ENCODE data around the gene C2CD3.
A peak's percentile ranks its signal among the peaks of the same experiment; 100 is the strongest.

C2CD3 gene, protein sequence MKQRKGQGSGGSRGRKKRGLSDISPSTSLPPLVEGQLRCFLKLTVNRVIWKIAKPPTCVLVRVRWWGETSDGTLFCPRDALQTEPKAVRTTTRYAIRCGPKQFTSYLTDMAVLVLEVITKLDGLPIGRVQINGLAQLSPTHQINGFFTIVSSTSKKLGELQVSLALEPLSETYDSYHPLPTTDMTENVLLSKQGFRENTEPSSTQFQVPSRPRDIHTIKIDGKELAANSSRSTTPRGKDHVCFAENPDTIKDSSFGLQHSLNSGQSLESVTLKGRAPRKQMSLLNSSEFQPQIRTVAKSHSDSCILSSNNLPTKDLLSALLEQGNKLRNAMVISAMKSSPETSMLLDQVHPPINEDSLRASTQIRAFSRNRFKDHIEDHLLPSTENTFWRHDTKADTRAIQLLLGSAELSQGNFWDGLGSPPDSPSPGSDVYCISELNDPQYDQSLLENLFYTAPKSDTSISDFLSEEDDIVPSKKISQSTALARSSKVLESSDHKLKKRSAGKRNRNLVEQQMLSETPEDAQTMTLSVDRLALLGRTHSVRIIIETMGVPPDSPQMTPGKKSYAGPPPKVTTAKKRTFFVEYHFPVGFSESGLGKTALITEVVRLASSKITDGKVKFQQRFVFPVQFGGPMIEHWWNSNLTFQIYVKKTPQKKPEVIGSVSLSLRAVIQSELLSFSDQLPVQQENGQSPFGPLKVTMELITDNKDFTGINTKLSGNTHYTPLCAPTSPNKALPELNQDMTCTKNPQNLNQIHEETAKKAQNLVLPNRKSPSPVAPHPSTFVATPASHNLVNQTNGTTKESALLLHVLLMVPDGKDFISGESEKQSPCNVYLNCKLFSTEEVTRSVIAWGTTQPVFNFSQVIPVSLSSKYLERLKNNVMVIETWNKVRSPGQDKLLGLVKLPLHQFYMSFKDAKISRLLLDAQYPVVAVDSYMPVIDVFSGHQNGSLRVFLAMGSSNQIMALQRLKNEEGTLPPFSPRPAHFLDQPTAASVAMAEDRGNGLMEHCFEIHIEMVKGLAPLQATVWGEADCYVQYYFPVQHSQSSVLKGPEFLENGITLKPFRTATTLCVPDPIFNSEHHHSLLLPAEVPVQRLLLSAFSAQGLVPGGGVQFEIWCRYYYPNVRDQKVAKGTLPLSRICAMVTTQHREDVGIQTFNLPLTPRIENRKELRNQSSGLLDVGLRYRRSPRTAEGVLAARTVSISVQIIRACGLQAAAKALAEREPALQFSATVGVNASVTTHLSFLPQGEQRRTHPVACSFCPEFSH (N-terminal part only)

DNA sequence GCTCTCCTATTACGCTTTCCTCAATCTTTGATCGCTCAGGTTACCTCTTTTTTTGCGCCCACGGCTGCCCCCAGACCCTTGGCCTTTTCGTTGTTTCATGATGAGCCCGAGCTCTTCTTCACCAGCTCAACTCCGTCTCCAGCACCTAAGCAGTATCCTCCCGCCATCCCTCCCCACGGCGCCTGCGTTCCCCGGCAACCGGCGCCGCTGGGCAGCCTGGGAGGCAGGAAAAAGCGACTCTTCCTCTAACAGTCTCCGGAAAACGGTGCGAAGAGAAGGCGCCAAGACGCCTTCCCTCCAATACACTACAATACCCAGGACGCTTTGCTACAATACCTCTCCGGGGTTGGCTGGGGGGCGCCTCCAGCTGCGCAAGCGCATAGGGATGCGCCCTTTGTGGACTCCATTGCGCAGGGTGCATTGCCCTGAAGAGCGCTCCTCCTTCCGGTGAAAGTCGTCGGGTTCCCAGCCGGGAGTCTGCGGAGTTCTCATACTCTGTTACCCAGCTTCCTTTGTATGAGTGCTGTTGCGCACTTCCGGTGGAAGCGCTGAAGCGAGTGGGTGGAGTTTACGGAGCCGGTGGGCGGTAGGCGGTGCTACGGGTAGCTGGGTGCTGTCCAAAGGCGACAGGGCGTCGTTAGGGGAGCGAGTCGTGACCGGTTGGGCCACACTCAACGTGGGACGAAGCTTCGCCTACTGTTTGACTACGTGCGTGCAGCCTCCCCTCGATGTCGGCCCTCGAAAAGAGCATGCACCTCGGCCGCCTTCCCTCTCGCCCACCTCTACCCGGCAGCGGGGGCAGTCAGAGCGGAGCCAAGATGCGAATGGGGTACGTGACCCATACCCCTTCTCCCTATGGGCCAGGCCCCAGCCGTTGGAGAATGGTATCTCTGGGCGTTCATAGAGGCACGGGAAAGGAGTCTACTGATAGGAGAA, at the start of gene C2CD3, which contains the start of gene PPME1:
C2CD3 (minus strand) TSS at position 309 of the 936 bp plus-strand sequence; CDS start at position 99, 210 bp downstream.
PPME1 (plus strand) TSS at position 596 of the 936 bp plus-strand sequence; CDS start at position 729, 133 bp downstream.
- DNase-seq (ENCODE audit: low read depth in 2 of 2), result peak; percentile 91 to 92

DNA sequence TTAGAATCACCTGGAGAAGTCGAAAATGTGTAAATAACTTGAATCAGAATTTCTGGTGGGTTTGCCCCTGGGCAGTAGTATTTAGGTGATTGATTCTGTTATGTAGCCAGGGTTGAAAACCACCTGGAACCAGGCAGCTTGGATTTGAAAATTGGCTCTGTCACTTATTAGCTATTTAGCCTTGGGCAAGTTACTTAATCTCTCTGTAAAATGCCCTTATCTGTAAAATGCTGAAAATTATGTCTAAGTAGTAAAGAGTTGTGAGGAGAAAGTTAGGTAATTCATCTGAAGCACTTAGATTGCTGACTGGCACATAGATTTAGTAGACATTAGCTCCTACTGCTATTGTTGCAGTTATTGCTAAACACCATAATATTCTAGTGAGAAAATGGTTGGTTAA, 49.6 kb upstream of the C2CD3 start:
- no peak for DNase-seq (ENCODE audit: low read depth in 2 of 2)

DNA sequence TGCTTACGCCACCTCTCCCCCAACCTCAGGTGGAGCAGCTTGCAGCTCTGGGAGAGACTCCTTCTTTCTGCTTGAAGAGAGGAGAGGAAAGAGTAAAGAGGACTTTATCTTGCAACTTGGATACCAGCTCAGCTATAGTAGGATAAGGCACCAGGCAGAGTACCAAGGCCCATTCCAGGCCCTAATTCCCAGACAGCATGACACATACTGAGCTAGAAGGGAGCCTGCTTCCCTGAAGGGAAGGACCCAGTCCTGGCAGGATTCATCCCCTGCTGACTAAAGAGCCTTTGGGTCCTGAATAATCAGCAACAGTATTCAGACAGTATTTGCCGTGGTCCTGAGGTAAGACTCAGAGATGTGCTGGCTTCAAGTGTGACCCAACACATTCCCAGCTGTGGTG, 41.7 kb upstream of the C2CD3 start:
- no peak for DNase-seq (ENCODE audit: low read depth in 2 of 2)

DNA sequence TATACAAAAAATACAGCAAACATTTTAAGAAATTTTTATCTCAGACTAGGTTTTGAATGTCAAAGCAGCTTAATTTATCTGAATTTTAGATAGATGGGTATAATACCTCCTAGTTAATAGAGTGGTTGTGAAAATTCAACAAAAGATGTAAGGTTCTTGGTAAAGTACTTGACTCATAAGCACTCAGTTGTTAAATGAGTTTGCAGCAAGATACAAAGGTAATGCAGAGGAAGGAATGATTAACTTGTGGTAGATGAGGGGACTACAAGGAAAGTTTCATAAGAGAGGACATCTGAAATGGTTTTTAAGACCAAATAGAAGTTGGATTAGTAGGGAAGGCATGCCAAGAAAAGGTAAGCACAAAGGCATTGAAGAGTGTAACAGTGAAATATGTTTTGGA, 37.7 kb upstream of the C2CD3 start:
- DNase-seq (ENCODE audit: low read depth in 2 of 2), result no peak

DNA sequence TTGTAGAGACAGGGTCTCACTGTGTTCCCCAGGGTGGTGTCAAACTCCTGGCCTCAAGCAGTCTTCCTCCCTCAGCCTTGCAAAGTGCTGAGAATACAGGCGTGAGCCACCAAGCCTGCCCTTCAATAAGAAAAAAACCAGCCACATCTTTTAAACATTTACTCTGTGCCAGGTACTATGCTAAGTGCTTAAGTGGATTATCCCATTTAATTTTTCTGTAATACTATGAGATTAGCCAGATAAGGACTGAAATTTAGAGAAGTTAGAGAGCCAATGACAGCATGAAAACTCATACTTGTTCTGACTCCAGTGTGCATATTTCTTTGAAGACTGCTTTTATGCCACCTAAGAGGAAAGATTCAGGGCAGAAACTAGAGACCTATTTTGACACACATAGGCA, 35.9 kb upstream of the C2CD3 start:
- no peak for DNase-seq (ENCODE audit: low read depth in 2 of 2)

DNA sequence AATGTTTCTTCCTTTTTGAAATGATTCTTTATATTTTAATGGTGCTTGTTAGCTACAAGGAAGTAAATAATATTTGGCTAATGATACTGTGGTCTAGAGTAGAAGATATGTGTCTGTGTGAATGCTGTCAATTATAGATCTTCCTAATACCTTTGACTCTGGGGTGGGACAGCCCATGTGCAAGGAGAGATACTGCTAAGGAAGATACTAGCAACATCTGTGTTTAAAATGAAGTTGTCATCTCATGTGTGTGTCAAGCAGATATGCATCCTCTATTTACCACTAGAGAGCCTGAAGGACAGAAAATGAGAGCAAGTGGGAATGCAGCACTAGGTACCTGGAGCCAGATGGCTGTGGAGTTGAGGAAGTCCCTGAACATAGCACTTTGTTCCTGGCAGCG, 34.4 kb upstream of the C2CD3 start:
- no peak for DNase-seq (ENCODE audit: low read depth in 2 of 2)

DNA sequence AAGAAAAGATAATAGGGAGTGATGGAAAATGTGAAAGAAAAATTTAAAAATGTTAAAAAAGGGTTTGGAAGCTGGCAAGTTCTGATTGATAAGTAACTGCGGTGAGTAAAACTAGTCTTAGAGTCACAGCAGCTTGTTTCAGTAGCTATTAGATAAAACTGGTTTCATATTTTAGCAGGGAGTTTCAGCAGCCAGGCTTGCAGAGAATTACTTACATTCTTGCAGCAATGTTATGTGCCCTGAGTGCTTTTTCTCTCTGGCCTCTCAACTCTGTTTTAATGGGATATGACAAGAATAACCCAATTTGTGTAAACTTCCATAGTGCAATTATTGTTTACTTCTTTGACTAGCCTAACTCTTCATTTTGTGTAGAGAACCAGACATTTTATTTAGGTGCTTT, 33.9 kb upstream of the C2CD3 start:
- DNase-seq (ENCODE audit: low read depth in 2 of 2), result no peak

DNA sequence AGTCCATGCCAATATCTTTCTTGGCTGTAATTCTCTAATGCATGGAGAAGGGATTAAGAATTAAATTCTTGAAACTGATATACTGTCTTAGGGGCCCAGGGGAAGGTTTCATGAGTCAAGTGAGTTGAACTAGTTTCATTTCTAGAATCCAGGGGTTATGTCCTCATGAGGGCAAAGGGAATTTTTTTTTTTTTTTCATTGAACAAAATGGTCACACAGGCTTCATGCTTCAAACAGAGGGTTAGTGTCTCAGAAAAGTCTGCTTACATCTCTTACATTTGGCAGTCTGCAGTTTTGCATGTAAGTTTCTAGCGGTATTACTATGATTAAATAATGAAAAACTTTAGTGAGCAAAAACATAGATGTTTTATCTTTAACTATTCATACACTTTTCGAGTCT, 33.2 kb upstream of the C2CD3 start:
- no peak for DNase-seq (ENCODE audit: low read depth in 2 of 2)

DNA sequence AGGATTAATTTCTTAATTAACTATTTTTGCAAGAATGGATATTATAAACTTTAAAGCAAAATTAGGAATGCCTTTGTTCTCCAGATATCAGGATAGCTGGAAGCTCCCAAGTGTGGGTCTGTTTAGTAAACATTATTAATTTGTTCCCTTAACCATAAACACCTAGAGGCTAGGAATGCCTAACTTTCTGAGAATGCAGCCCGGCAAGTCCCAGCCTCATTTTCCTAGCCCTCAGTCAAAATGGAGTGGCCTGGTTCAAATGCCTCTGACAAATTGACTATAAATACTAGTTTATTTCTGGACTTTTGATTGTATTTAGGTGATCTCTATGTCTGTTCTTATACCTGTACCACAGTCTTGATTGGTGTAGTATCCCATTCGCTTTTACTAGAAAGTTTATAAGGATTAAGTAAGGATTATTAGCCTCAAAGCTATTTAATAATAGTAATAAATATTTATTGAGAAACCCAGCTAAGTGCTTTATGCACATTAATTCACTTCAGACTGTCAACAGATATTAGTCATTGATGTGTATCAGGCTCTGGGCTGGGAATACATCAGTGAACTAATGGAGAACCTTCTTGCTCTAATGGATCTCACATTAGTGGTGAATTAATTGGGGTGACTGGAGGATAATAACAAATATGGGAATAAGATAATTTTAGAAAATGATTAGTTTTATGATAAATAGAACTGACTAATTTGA, 26.1 kb upstream of the C2CD3 start:
- no peak for DNase-seq (ENCODE audit: low read depth in 2 of 2)

DNA sequence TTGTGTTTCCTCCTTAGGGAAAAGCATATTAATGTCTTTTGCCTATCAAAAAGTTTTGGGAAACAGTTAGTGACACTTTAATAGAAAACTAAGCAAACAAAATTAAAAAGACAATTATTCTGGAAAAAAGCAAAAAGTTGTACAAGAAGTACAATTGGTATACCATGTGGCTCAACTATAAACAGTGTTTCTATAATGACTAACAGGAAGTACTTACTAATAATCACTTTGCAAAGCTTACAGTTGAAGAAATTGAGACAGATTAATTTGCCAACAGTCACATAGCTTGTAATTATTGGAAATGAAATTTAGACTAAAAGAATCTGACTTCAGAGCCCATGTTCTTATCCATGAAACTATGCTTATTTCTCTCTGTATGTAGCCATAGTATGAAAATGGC, 25.0 kb upstream of the C2CD3 start:
- no peak for DNase-seq (ENCODE audit: low read depth in 2 of 2)

DNA sequence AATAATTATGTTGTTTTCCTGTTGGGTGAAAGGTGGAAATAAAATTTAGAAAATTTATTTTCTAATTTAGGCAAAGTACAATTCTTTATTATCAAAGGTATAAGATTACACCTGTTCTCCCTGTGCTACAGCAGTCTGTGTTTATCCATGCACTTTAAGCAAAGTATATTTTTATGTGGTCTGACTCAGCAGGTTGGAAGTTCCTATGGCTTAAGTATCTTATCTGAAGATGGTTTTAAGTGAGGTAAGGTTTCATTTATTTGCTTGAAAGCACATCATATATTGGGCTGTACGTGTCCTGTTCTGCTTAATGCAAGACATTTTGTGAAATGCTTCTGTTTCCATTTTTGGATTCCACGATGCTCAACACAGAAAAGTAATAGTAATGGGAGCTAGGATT, 14.9 kb upstream of the C2CD3 start:
- DNase-seq (ENCODE audit: low read depth in 2 of 2), result no peak

DNA sequence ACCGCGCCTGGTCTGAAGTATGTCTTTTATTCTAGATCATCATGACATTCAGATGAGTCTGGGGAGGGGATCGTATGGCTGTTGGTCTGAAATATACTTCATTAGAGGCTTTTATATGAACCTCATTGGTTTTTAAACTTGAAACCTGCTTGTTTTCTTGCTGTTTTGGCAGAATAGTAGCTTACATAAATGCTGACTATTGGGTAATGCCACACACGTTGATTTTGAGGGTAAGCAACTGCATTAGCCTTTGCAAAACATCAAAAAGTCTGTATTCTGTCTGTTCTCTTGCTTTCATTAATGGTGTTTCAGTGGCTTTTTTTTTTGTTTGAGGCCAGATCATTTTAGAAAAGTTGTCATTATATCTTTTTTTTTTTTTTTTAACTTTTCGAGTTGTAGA, 14.5 kb upstream of the C2CD3 start:
- no peak for DNase-seq (ENCODE audit: low read depth in 2 of 2)

DNA sequence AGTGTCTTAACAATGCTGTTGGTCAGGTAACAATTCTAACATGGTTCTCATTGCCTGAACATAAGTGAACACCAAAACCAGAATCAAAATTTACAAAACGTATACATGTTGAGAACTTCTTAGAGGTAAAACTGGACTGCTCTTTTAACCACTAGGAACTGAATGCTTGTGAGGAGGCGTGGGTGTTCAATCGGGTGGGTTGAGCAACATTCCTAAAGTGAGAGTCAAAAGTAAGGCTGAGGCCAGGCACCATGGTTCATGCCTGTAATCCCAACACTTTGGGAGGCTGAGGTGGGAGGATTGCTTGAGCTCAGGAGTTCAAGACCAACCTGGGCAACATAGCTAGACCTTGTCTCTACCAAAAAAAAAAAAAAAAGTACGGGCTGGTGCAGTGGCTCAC, 11.8 kb upstream of the C2CD3 start:
- DNase-seq (ENCODE audit: low read depth in 2 of 2), result no peak

DNA sequence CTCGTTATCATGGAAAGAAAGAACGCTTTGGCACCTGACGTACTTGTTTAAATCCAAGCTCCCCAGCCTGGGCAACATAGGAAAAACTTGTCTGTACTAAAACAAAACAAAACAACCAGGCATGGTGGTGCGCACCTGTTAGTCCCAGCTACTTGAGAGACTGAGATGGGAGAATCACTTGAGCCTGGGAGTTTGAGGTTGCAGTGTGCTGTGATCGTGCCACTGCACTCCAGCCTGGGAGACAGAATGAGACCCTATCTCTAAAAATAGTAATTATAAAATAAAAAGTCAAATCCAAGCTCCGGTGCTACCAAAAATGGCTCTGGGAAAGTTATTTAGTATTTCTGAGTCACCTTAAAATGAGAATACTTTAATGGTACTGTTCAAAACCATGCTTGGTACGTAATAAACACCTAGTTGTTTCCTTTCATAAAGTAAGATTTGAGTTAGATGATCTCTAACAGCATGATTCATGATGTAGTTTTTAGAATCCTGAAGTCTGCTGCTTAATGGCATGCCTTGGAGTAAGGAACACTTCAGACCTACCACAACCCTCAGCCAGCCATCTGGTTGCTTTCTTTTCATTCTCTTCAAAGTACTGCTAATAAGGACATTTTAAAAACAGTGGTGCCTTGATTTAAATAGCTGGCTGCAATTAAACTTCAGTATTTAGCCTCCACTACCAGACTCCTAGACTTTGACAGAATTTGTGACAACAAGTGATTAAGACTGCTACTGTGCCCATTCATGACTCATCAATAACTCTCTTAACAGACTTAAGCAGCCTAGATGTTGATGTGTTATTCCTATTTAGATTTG, 8.6 kb upstream of the C2CD3 start:
- DNase-seq (ENCODE audit: low read depth in 2 of 2), result no peak

DNA sequence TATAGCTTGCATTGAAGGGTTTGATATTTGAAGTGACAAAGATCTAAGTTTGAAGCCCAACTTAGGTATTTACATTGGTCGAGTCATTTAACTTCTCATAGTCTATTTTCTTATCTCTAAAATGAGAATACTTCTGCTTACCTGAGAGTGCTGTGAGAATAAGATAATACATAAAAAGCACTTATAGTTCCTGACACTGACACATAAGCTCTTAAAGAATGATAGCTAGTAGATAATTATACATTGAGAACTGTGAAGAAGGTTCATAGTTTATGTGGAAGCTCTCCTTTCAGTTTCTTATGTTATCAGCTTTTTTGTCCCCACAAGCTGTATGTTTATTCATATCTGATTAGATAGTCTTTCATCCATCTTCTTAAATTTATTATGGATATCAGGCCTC, 5.1 kb upstream of the C2CD3 start:
- no peak for DNase-seq (ENCODE audit: low read depth in 2 of 2)

DNA sequence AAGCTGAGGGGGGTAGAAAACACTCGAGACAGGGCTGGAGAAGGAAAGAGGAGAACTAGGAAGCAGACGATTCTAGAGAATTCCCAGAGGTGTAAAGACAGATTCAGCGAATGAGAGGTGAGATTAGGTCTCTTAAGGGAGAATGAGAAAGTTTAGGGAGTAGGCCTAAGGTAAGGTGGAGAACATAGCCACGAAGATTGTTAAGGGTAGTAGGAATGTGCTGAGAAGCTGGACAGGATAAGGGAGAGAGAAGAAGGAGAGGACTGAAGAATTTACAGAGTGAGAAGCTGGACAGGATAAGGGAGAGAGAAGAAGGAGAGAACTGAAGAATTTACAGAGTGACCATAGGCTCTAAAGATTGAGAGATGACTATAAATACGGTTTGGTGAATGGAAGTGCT, 1.2 kb upstream of the C2CD3 start:
- DNase-seq (ENCODE audit: low read depth in 2 of 2), result no peak

DNA sequence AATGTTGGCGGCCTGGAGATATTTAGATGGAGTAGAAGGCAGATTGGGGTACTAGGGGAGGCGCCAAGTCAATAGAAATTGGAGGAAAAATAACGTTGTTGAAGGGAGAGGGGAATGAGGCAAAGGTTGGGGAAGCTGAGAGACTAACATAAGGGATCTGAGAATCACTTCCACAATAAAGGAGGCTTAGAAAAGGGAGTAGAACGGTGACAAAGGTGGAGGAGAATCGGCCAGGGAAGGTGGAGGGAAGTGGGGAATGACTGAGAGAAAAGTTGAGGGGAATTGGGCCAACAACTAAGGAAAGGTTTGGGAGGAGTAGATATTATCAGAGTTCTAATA, 797 bp upstream of the C2CD3 start:
- no peak for DNase-seq (ENCODE audit: low read depth in 2 of 2)

DNA sequence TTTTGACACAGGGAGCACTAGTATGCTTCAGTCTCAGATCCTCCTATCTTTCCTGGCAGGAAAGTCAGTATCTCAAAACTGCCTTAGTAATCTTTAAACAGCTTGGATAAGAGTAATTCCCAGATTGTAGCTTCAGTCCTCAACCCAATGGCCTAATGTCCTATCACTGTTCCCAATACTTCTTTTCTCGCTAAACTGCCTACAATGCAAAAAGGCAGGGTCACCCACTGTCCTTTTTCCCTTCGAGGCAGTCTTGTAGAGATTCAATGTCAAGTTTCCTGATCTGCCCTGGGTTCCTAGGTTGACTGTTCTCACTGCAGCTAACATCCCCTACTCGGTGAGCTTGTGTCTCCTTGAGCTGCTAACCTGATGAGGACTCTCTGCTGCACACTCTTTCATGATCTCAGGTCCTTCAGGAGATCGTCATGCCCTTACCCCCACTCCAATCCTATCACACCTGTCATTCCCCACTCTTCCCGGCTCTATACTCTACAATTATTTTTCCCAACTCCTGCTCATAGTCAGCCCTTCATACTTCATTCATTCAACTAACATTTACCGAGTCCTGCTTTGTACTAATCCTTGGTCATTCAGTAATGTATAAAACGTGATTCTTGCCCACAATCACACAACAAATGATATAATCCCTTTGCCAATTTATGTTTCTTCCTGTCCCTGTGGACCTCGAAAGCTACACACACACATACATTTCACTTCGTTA, 904 bp downstream of the C2CD3 start:
- no peak for DNase-seq (ENCODE audit: low read depth in 2 of 2)

DNA sequence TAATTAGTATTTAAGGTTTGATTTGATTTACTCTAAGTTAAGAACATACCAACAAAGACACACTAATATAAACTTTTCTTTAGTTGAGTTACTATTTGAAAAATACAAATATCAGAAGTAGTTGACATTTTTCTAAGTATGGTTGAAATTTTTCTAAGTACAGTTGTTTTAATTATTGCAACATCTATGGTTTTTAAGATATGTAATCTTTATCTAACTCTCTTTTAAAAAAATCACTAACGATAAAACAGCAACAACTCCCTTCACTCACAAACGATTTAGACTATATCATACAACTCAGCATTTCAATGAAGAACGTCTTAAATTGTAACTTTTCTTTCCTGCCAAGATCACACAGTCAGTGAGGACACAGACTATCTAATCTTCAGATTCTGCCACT, 2.0 kb downstream of the C2CD3 start:
- DNase-seq (ENCODE audit: low read depth in 2 of 2), result no peak
